GM12878 (cell line): ENCODE measurements around the gene SLC37A3. TPM values are rescaled to one million over a fixed set of nuclear protein-coding genes. Genes with fewer than 3 reads are reported as not detected.

Experiments used
- ATAC-seq: fragments of 200-7000 bp; cut with Tn5 transposase; 3 replicates; pipeline ENCODE4 v1.9.1; 2020; ENCODE audit warnings: mild to moderate bottlenecking, moderate library complexity
- BruUV-seq: library from RNA; stranded (reverse); fragments of 400-500 nt; replicated peaks from 2 replicates; lab custom pipeline; 2021; lab: Mats Ljungman, UMichigan
- CTCF ChIA-PET: fragments of 300-600 bp; sonication (Branson Sonifier 250); formaldehyde crosslinking; extraction: SDS; loops from one replicate; lab custom pipeline; 2021; ENCODE audit warnings: inconsistent platforms; lab: Yijun Ruan, JAX
- POLR2A ChIA-PET: fragments of 350-600 bp; formaldehyde crosslinking; extraction: SDS; loops from one replicate; lab custom pipeline; 2021; ENCODE audit warnings: inconsistent platforms; lab: Charles Lee
- RAD21 ChIA-PET: fragments of 300-600 bp; sonication (Branson Sonifier 250); formaldehyde crosslinking; loops from one replicate; lab custom pipeline; 2023; ENCODE audit warnings: antibody characterized with exemption; ENCODE audit not compliant: unreplicated experiment; lab: Charles Lee
- SMC1A ChIA-PET: fragments of 300-600 bp; sonication (Branson Sonifier 250); formaldehyde crosslinking; loops from one replicate; lab custom pipeline; 2023; ENCODE audit not compliant: unreplicated experiment, uncharacterized antibody; lab: Charles Lee
- DNase-seq: peaks from one replicate; pipeline ENCODE4 v3.0.0-alpha.2; 2011; ENCODE audit warnings: low read depth, low spot score
- FAIRE-seq: peaks from 3 replicates; lab custom pipeline; 2011; peaks lifted over from hg19 to GRCh38; lab: Jason Lieb, UNC
- H2AFZ ChIP-seq: 2 replicates; pipeline ENCODE4 v1.6.0; 2011; ENCODE audit warnings: low read depth, low read length, control low read depth; ENCODE audit not compliant: control insufficient read depth
- H3K27ac ChIP-seq: 2 replicates; pipeline ENCODE4 v1.5.1; 2011; ENCODE audit warnings: control low read depth; ENCODE audit not compliant: control insufficient read depth, insufficient read depth
- H3K27me3 ChIP-seq, 2 experiments: replicated peaks in 1 of 2; 2 replicates each; pipeline versions ENCODE4 v1.6.0 to v1.6.1; 2011; ENCODE audit warnings: low read length in 1 of 2; ENCODE audit not compliant: control insufficient read depth in 2 of 2, insufficient read depth in 2 of 2
- H3K36me3 ChIP-seq, 2 experiments: 2 replicates each; pipeline ENCODE4 v1.5.1; 2011; ENCODE audit warnings: low read length in 1 of 2; ENCODE audit not compliant: control insufficient read depth in 2 of 2, insufficient read depth in 2 of 2
- H3K4me1 ChIP-seq: 2 replicates; pipeline ENCODE4 v1.6.1; 2011; ENCODE audit warnings: mild to moderate bottlenecking, low read length, moderate library complexity, mixed read lengths; ENCODE audit not compliant: control insufficient read depth, insufficient read depth
- H3K4me2 ChIP-seq: 2 replicates; pipeline ENCODE4 v1.6.0; 2011; ENCODE audit warnings: control low read depth; ENCODE audit not compliant: control insufficient read depth, insufficient read depth
- H3K4me3 ChIP-seq: fragments of 200-600 bp; sonication (generic); 2 replicates; pipeline ENCODE4 v1.5.1; 2016
- H3K79me2 ChIP-seq: 2 replicates; pipeline ENCODE4 v1.6.0; 2011; ENCODE audit warnings: low read length; ENCODE audit not compliant: control insufficient read depth, insufficient read depth
- H3K9ac ChIP-seq: 2 replicates; pipeline ENCODE4 v1.8.0; 2011; ENCODE audit warnings: low read length, control low read depth, mixed read lengths; ENCODE audit not compliant: control insufficient read depth, insufficient read depth
- H3K9me3 ChIP-seq: replicated peaks from 3 replicates; pipeline ENCODE4 v1.5.1; 2011; ENCODE audit warnings: mild to moderate bottlenecking, low read length; ENCODE audit not compliant: control insufficient read depth, insufficient read depth
- H4K20me1 ChIP-seq: 2 replicates; pipeline ENCODE4 v1.6.0; 2011; ENCODE audit not compliant: control insufficient read depth, insufficient read depth
- ATF7 ChIP-seq: fragments of 450-650 bp; IDR thresholded peaks from 2 replicates; pipeline ENCODE4 v1.6.1; 2016; ENCODE audit warnings: low read depth, mild to moderate bottlenecking
- CEBPB ChIP-seq, 2 experiments: fragments of 150-350 bp in 1 of 2; IDR thresholded peaks; 2 replicates each; pipeline ENCODE4 v1.6.1; 2012 to 2014; ENCODE audit warnings: low read depth in 2 of 2, low read length in 2 of 2, borderline replicate concordance in 1 of 2, inconsistent platforms in 1 of 2
- GABPA ChIP-seq: IDR thresholded peaks from 2 replicates; pipeline ENCODE4 v1.6.1; 2014; ENCODE audit warnings: antibody characterized with exemption, low read depth, mild to moderate bottlenecking, inconsistent platforms
- NR2C2 ChIP-seq: IDR thresholded peaks from 2 replicates; pipeline ENCODE4 v1.6.1; 2011; ENCODE audit warnings: borderline replicate concordance, low read depth; ENCODE audit not compliant: control insufficient read depth, insufficient read length
- POLR2A ChIP-seq: IDR thresholded peaks from 2 replicates; pipeline ENCODE4 v1.6.1; 2011; ENCODE audit warnings: low read depth, mild to moderate bottlenecking, low read length
- POLR2AphosphoS2 ChIP-seq: IDR thresholded peaks from 2 replicates; pipeline ENCODE4 v1.6.1; 2011; ENCODE audit warnings: low read depth, mild to moderate bottlenecking, low read length, improper control_type of control experiment, moderate library complexity
- ZNF384 ChIP-seq: IDR thresholded peaks from 2 replicates; pipeline ENCODE4 v1.6.1; 2012; ENCODE audit warnings: low read depth, mild to moderate bottlenecking, low read length, improper control_type of control experiment, borderline replicate concordance
- ZZZ3 ChIP-seq: IDR thresholded peaks from 2 replicates; pipeline ENCODE4 v1.6.1; 2011; ENCODE audit warnings: low read depth; ENCODE audit not compliant: control insufficient read depth, insufficient read length
- WGBS: methylation state at CpG from one replicate; pipeline ENCODE4 v1.1.6; 2016; ENCODE audit warnings: low lambda C conversion rate; ENCODE audit not compliant: insufficient replicate concordance, insufficient coverage; ENCODE audit errors: missing lambda C conversion rate; 5-methylcytosine and 5-hydroxymethylcytosine counted together
- in situ Hi-C: fragments of 300-500 bp; cut with MboI; formaldehyde crosslinking; loops from 9 replicates; pipeline ENCODE4 v1.14.3; 2018; ENCODE audit warnings: mixed read lengths
- intact Hi-C: fragments of 100-400 bp; cut with micrococcal nuclease; formaldehyde crosslinking; loops from one replicate; pipeline ENCODE4 v1.14.2; 2022; ENCODE audit not compliant: unreplicated experiment
- polyA plus RNA-seq, 11 experiments: library from polyadenylated mRNA; depleted of rRNA in 4 of 11; unstranded in 6 of 11; stranded (reverse) in 5 of 11; fragments of >200 nt; fragmentation: Nextera tagmentation in 4 of 11; fragmentation: Illumina TruSeq in 1 of 11; extraction: Ambion mirVana in 4 of 11; extraction: Trizol in 1 of 11; gene quantifications; 1 replicate in 1 of 11; 2 replicates in 10 of 11; pipeline versions ENCODE4 v1.2.1 to v1.2.3, GENCODE V29; 2011 to 2016; ENCODE audit warnings: inconsistent platforms in 2 of 11, missing spikeins in 2 of 11, low read depth in 1 of 11
- total RNA-seq, 4 experiments: library from RNA; depleted of rRNA in 3 of 4; stranded (reverse); fragments of >200 nt in 3 of 4; fragmentation: Illumina TruSeq in 1 of 4; extraction: Trizol in 1 of 4; gene quantifications; 2 replicates each; pipeline versions ENCODE4 v1.2.1 to v1.2.3, GENCODE V29; 2013 to 2021
- TF ChIP-seq, protein P1 (sequence below): fragments of 450-650 bp; formaldehyde crosslinking; IDR thresholded peaks from 2 replicates; pipeline ENCODE4 v1.4.0; 2020; ENCODE audit warnings: mild to moderate bottlenecking, moderate library complexity
- TF ChIP-seq, protein P2 (sequence below): fragments of 450-650 bp; IDR thresholded peaks from 2 replicates; pipeline ENCODE4 v1.6.1; 2017; ENCODE audit warnings: mild to moderate bottlenecking
- TF ChIP-seq, protein P3 (sequence below): fragments of 450-650 bp; formaldehyde crosslinking; IDR thresholded peaks from 2 replicates; pipeline ENCODE4 v1.5.0; 2022; ENCODE audit warnings: mild to moderate bottlenecking, missing genetic modification characterization
- TF ChIP-seq, protein P4 (sequence below): IDR thresholded peaks from 2 replicates; pipeline ENCODE4 v1.6.1; 2012; ENCODE audit warnings: mild to moderate bottlenecking, low read depth, low read length

The SLC37A3 gene
- total and polyA plus RNA-seq, 10 of the 15 experiments (the other 5 are each of a cell fraction or from before 2014, with no cell fraction given), result 3.7 to 13.6 (median 11.0) TPM

DNA sequence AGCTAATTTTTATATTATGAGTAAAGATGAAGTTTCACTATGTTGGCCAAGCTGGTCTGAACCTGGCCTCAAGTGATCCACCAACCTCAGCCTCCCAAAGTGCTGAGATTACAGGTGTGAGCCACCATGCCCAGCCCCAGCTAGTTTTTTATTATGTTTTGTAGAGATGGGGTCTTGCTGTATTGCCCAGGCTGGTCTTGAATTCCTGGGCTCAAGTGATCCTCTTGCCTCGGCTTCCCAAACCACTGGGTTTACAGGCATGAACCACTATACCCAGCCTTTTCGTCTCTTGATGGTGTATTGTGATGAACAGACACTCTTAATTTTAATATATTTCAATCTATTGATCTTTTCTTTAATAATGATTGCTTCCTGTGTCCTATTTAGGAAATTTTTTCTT lies 23.2 kb upstream of the SLC37A3 start:
- no peaks in the 10 kb centered on the region for H3K4me1 ChIP-seq
- ChIA-PET SMC1A (no interaction called here), CTCF (no interaction called here), POLR2A (no interaction called here), RAD21 (no interaction called here)
- H4K20me1 ChIP-seq, result no peaks in the 10 kb centered on the region
- DNase-seq, result no peak
- in situ Hi-C loops, result no loop called here
- no peak for ATAC-seq
- H2AFZ ChIP-seq, result no peak overlapping the region
- no peak overlapping the region for H3K27ac ChIP-seq
- intact Hi-C loops, result no loop called here
- 71% methylated on average over 2 of the region's 2 CpGs for WGBS
- H3K79me2 ChIP-seq, result no peaks in the 10 kb centered on the region
- no peaks in the 10 kb centered on the region for H3K9me3 ChIP-seq
- no peaks in the 10 kb centered on the region for H3K27me3 ChIP-seq
- H3K36me3 ChIP-seq, result no peaks in the 10 kb centered on the region
- no peak overlapping the region for H3K4me2 ChIP-seq
- no peak overlapping the region for H3K9ac ChIP-seq
- H3K4me3 ChIP-seq, result no peak overlapping the region
- no peak for FAIRE-seq
- no TSS peak for BruUV-seq
- no peak for TF ChIP-seq ATF7
- TF ChIP-seq POLR2A, result no peak
- no peak for TF ChIP-seq ZZZ3
- TF ChIP-seq, protein P1, sequence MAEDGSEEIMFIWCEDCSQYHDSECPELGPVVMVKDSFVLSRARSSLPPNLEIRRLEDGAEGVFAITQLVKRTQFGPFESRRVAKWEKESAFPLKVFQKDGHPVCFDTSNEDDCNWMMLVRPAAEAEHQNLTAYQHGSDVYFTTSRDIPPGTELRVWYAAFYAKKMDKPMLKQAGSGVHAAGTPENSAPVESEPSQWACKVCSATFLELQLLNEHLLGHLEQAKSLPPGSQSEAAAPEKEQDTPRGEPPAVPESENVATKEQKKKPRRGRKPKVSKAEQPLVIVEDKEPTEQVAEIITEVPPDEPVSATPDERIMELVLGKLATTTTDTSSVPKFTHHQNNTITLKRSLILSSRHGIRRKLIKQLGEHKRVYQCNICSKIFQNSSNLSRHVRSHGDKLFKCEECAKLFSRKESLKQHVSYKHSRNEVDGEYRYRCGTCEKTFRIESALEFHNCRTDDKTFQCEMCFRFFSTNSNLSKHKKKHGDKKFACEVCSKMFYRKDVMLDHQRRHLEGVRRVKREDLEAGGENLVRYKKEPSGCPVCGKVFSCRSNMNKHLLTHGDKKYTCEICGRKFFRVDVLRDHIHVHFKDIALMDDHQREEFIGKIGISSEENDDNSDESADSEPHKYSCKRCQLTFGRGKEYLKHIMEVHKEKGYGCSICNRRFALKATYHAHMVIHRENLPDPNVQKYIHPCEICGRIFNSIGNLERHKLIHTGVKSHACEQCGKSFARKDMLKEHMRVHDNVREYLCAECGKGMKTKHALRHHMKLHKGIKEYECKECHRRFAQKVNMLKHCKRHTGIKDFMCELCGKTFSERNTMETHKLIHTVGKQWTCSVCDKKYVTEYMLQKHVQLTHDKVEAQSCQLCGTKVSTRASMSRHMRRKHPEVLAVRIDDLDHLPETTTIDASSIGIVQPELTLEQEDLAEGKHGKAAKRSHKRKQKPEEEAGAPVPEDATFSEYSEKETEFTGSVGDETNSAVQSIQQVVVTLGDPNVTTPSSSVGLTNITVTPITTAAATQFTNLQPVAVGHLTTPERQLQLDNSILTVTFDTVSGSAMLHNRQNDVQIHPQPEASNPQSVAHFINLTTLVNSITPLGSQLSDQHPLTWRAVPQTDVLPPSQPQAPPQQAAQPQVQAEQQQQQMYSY (CRISPR knock-in tag), result no peak
- TF ChIP-seq, protein P2, sequence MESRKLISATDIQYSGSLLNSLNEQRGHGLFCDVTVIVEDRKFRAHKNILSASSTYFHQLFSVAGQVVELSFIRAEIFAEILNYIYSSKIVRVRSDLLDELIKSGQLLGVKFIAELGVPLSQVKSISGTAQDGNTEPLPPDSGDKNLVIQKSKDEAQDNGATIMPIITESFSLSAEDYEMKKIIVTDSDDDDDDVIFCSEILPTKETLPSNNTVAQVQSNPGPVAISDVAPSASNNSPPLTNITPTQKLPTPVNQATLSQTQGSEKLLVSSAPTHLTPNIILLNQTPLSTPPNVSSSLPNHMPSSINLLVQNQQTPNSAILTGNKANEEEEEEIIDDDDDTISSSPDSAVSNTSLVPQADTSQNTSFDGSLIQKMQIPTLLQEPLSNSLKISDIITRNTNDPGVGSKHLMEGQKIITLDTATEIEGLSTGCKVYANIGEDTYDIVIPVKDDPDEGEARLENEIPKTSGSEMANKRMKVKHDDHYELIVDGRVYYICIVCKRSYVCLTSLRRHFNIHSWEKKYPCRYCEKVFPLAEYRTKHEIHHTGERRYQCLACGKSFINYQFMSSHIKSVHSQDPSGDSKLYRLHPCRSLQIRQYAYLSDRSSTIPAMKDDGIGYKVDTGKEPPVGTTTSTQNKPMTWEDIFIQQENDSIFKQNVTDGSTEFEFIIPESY, result no peak
- TF ChIP-seq GABPA, result no peak
- no peak for TF ChIP-seq NR2C2
- TF ChIP-seq ZNF384, result no peak
- TF ChIP-seq, protein P3, sequence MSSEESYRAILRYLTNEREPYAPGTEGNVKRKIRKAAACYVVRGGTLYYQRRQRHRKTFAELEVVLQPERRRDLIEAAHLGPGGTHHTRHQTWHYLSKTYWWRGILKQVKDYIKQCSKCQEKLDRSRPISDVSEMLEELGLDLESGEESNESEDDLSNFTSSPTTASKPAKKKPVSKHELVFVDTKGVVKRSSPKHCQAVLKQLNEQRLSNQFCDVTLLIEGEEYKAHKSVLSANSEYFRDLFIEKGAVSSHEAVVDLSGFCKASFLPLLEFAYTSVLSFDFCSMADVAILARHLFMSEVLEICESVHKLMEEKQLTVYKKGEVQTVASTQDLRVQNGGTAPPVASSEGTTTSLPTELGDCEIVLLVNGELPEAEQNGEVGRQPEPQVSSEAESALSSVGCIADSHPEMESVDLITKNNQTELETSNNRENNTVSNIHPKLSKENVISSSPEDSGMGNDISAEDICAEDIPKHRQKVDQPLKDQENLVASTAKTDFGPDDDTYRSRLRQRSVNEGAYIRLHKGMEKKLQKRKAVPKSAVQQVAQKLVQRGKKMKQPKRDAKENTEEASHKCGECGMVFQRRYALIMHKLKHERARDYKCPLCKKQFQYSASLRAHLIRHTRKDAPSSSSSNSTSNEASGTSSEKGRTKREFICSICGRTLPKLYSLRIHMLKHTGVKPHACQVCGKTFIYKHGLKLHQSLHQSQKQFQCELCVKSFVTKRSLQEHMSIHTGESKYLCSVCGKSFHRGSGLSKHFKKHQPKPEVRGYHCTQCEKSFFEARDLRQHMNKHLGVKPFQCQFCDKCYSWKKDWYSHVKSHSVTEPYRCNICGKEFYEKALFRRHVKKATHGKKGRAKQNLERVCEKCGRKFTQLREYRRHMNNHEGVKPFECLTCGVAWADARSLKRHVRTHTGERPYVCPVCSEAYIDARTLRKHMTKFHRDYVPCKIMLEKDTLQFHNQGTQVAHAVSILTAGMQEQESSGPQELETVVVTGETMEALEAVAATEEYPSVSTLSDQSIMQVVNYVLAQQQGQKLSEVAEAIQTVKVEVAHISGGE (CRISPR knock-in tag), result no peak
- no peak for TF ChIP-seq CEBPB (IDR thresholded peaks at IDR 0.05; ENCODE audit: borderline replicate concordance in 1 of 2, low read depth in 2 of 2, low read length in 2 of 2)
- TF ChIP-seq, protein P4, sequence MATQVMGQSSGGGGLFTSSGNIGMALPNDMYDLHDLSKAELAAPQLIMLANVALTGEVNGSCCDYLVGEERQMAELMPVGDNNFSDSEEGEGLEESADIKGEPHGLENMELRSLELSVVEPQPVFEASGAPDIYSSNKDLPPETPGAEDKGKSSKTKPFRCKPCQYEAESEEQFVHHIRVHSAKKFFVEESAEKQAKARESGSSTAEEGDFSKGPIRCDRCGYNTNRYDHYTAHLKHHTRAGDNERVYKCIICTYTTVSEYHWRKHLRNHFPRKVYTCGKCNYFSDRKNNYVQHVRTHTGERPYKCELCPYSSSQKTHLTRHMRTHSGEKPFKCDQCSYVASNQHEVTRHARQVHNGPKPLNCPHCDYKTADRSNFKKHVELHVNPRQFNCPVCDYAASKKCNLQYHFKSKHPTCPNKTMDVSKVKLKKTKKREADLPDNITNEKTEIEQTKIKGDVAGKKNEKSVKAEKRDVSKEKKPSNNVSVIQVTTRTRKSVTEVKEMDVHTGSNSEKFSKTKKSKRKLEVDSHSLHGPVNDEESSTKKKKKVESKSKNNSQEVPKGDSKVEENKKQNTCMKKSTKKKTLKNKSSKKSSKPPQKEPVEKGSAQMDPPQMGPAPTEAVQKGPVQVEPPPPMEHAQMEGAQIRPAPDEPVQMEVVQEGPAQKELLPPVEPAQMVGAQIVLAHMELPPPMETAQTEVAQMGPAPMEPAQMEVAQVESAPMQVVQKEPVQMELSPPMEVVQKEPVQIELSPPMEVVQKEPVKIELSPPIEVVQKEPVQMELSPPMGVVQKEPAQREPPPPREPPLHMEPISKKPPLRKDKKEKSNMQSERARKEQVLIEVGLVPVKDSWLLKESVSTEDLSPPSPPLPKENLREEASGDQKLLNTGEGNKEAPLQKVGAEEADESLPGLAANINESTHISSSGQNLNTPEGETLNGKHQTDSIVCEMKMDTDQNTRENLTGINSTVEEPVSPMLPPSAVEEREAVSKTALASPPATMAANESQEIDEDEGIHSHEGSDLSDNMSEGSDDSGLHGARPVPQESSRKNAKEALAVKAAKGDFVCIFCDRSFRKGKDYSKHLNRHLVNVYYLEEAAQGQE, result no peak
- TF ChIP-seq POLR2AphosphoS2, result no peak
